ENCODE results near the gene RAC3. TPM values are rescaled to one million over a fixed set of nuclear protein-coding genes. Genes with fewer than 3 reads are reported as not detected.

RAC3 gene
- total and polyA plus RNA-seq, 7 donors = 0.60 to 11.8 (median 2.8) TPM

GRCh38 chr17:82050761-82051641, 19.5 kb downstream of the RAC3 start:
- H3K4me1 ChIP-seq = peaks cover 0 to 38% (median 35%) of the 10 kb centered on the region in 4 donors
- no peak for DNase-seq
- no peak for TF ChIP-seq EP300 (IDR thresholded peaks at IDR 0.05)
- TF ChIP-seq POLR2AphosphoS5 (IDR thresholded peaks at IDR 0.05) = no peak
- TF ChIP-seq CTCF (IDR thresholded peaks at IDR 0.05) = no peak
- TF ChIP-seq POLR2A (IDR thresholded peaks at IDR 0.05) = no peak
- WGBS, 2 donors = 17 to 19% methylated on average over 79 of the region's 79 CpGs
- H3K36me3 ChIP-seq = peaks cover 16 to 65% (median 21%) of the 10 kb centered on the region in 4 donors
- no peaks in the 10 kb centered on the region for H3K27me3 ChIP-seq
- no peaks in the 10 kb centered on the region for H3K9me3 ChIP-seq
- intact Hi-C loops (cut with DNase I) = no loop called here
- H3K4me3 ChIP-seq = peak overlapping the region; percentile 54 to 90 (median 86)
- H3K27ac ChIP-seq = peak overlapping the region; percentile 46 to 84 (median 72)

GRCh38 chr17:82051776-82052637, 20.5 kb downstream of the RAC3 start, which contains the start of the genes GPS1 and RFNG:
Gene GPS1, plus strand, starts transcription at chr17:82051898. Its CDS starts 34 bp downstream, at chr17:82051932.
Gene RFNG, minus strand, starts transcription at chr17:82051811. Its CDS starts 45 bp downstream, at chr17:82051766.
- Histone ChIP-seq H3K4me1 (peaks cover 0 to 38% (median 35%) of the 10 kb centered on the region in 4 donors), H3K27me3 (no peaks in the 10 kb centered on the region), H3K9me3 (no peaks in the 10 kb centered on the region), H3K36me3 (peaks cover 24 to 72% (median 29%) of the 10 kb centered on the region in 4 donors), H3K27ac (peak within 1 kb of the TSS; percentile 55 to 84 (median 72)), H3K4me3 (peak within 1 kb of the TSS; percentile 61 to 90 (median 86))
- 1% methylated on average over 94 of the region's 94 CpGs for WGBS, 2 donors
- intact Hi-C loops (cut with DNase I) = no loop called here
- TF ChIP-seq POLR2AphosphoS5 (IDR thresholded peaks at IDR 0.05) = peak; percentile 22 to 83 (median 62)
- TF ChIP-seq CTCF (IDR thresholded peaks at IDR 0.05) = no peak
- no peak for TF ChIP-seq EP300 (IDR thresholded peaks at IDR 0.05)
- TF ChIP-seq POLR2A (IDR thresholded peaks at IDR 0.05) = no peak
- peak; percentile 84 for DNase-seq

GRCh38 chr17:82052638-82053059, 21.2 kb downstream of the RAC3 start:
- WGBS, 2 donors = 14 to 29% methylated on average over 19 of the region's 19 CpGs
- no peak for DNase-seq
- H3K36me3 ChIP-seq = peaks cover 25 to 72% (median 34%) of the 10 kb centered on the region in 4 donors
- H3K27me3 ChIP-seq = no peaks in the 10 kb centered on the region
- H3K9me3 ChIP-seq = no peaks in the 10 kb centered on the region
- TF ChIP-seq CTCF (IDR thresholded peaks at IDR 0.05) (no peak), EP300 (IDR thresholded peaks at IDR 0.05) (no peak), POLR2A (IDR thresholded peaks at IDR 0.05) (no peak)
- peaks cover 0 to 38% (median 35%) of the 10 kb centered on the region in 4 donors for H3K4me1 ChIP-seq
- intact Hi-C loops (cut with DNase I) = no loop called here
- H3K27ac ChIP-seq = peak overlapping the region in 3 of 4 donors; percentile 66 to 84 (median 77)
- peak overlapping the region; percentile 61 to 90 (median 86) for H3K4me3 ChIP-seq

GRCh38 chr17:82053130-82053529, 21.7 kb downstream of the RAC3 start:
- Histone ChIP-seq H3K4me3 (peak overlapping the region in 2 of 4 donors; percentile 83 to 89), H3K27me3 (no peaks in the 10 kb centered on the region), H3K27ac (no peak overlapping the region), H3K9me3 (no peaks in the 10 kb centered on the region), H3K36me3 (peaks cover 26 to 72% (median 35%) of the 10 kb centered on the region in 4 donors), H3K4me1 (peaks cover 0 to 38% (median 35%) of the 10 kb centered on the region in 4 donors)
- intact Hi-C loops (cut with DNase I) = no loop called here
- DNase-seq = no peak
- 91 to 92% methylated on average over 19 of the region's 19 CpGs for WGBS, 2 donors
- TF ChIP-seq POLR2AphosphoS5 (IDR thresholded peaks at IDR 0.05) (no peak), EP300 (IDR thresholded peaks at IDR 0.05) (no peak), CTCF (IDR thresholded peaks at IDR 0.05) (no peak), POLR2A (IDR thresholded peaks at IDR 0.05) (no peak)

Measured in sigmoid colon (tissue), 7 donors.